ENCODE data around the gene SLC6A13.

SLC6A13 gene

GRCh38 chr12:286531-287300 is 24.1 kb upstream of the SLC6A13 start:
- no peak overlapping the region for H3K27ac ChIP-seq
- DNase-seq: no peak
- TF ChIP-seq, protein P1, sequence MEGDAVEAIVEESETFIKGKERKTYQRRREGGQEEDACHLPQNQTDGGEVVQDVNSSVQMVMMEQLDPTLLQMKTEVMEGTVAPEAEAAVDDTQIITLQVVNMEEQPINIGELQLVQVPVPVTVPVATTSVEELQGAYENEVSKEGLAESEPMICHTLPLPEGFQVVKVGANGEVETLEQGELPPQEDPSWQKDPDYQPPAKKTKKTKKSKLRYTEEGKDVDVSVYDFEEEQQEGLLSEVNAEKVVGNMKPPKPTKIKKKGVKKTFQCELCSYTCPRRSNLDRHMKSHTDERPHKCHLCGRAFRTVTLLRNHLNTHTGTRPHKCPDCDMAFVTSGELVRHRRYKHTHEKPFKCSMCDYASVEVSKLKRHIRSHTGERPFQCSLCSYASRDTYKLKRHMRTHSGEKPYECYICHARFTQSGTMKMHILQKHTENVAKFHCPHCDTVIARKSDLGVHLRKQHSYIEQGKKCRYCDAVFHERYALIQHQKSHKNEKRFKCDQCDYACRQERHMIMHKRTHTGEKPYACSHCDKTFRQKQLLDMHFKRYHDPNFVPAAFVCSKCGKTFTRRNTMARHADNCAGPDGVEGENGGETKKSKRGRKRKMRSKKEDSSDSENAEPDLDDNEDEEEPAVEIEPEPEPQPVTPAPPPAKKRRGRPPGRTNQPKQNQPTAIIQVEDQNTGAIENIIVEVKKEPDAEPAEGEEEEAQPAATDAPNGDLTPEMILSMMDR (IDR thresholded peaks at IDR 0.05; ENCODE audit: low read depth, low read length, missing control alignments): no peak
- H3K27me3 ChIP-seq (replicated peaks): no peaks in the 10 kb centered on the region
- H3K36me3 ChIP-seq (replicated peaks): peaks cover 17% of the 10 kb centered on the region
- in situ Hi-C loops (cut with HindIII; ENCODE audit: low pct_ligation_motif_present, low sequenced_read_pairs): no loop called here
- H3K4me3 ChIP-seq (ENCODE audit: low read depth, low read length): no peak overlapping the region

GRCh38 chr12:278046-278445 is 15.4 kb upstream of the SLC6A13 start:
- no peak for DNase-seq
- Histone ChIP-seq H3K4me3 (ENCODE audit: low read depth, low read length) (no peak overlapping the region), H3K36me3 (replicated peaks) (no peaks in the 10 kb centered on the region), H3K27me3 (replicated peaks) (no peaks in the 10 kb centered on the region), H3K27ac (no peak overlapping the region)
- in situ Hi-C loops (cut with HindIII; ENCODE audit: low pct_ligation_motif_present, low sequenced_read_pairs): no loop called here
- TF ChIP-seq, protein P1 (IDR thresholded peaks at IDR 0.05; ENCODE audit: low read depth, low read length, missing control alignments): no peak

DNA sequence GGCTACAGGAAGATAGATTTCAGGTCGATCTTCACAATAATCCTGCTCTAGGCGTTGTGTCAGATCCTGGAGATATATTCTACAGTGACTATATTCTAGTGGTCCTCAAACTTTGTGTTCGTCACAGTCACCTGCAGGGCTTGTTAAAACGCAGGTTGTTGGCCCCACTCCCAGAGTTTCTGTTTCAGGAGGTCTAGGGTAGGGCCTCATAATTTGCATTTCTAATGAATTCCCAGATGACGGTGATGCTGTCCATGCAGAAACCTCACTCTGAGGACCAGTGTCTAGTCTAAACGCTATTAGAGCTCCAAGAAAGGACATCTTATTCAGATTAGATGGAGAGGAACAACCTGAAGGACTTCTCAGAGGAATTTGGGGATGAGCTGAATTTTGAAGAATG is 13.2 kb upstream of the SLC6A13 start:
- Histone ChIP-seq H3K4me3 (ENCODE audit: low read depth, low read length) (no peak overlapping the region), H3K27me3 (replicated peaks) (no peaks in the 10 kb centered on the region), H3K36me3 (replicated peaks) (no peaks in the 10 kb centered on the region), H3K27ac (no peak overlapping the region)
- no peak for DNase-seq
- in situ Hi-C loops (cut with HindIII; ENCODE audit: low pct_ligation_motif_present, low sequenced_read_pairs): no loop called here
- TF ChIP-seq, protein P1 (IDR thresholded peaks at IDR 0.05; ENCODE audit: low read depth, low read length, missing control alignments): no peak

- Histone ChIP-seq H3K36me3 (replicated peaks) (no peaks in the 10 kb centered on the region), H3K27me3 (replicated peaks) (no peaks in the 10 kb centered on the region), H3K27ac (no peak overlapping the region), H3K4me3 (ENCODE audit: low read depth, low read length) (no peak overlapping the region)
- peak; percentile 20 for DNase-seq
- TF ChIP-seq, protein P1 (IDR thresholded peaks at IDR 0.05; ENCODE audit: low read depth, low read length, missing control alignments): no peak
- in situ Hi-C loops (cut with HindIII; ENCODE audit: low pct_ligation_motif_present, low sequenced_read_pairs): no loop called here
Measured at GRCh38 chr12:273382-273781, 10.7 kb upstream of the SLC6A13 start.

GRCh38 chr12:272942-273341 is 10.3 kb upstream of the SLC6A13 start:
- Histone ChIP-seq H3K27me3 (replicated peaks) (no peaks in the 10 kb centered on the region), H3K4me3 (ENCODE audit: low read depth, low read length) (no peak overlapping the region), H3K36me3 (replicated peaks) (no peaks in the 10 kb centered on the region), H3K27ac (no peak overlapping the region)
- in situ Hi-C loops (cut with HindIII; ENCODE audit: low pct_ligation_motif_present, low sequenced_read_pairs): no loop called here
- TF ChIP-seq, protein P1 (IDR thresholded peaks at IDR 0.05; ENCODE audit: low read depth, low read length, missing control alignments): no peak
- DNase-seq: peak; percentile 38

DNA sequence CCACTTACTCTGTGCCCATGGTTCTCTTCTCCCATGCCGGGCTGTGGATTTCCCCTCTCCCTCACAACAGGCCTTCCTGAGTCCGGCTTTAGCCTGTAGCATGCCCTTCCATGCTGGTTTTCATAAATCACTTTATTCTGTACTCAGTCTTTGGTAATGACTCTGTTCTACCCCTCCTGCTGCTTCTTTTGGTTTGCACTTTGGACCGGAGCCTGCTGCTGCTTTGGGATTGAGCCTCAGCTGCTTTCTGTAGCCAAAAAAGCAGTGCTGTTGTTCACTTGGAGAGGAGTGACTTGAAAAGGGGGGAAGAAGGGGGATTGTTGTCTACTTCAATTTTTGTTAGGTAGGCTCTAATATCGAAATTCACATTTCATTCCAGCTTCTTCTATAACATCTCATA is 8.5 kb upstream of the SLC6A13 start:
- in situ Hi-C loops (cut with HindIII; ENCODE audit: low pct_ligation_motif_present, low sequenced_read_pairs): no loop called here
- H3K27ac ChIP-seq: no peak overlapping the region
- no peak overlapping the region for H3K4me3 ChIP-seq (ENCODE audit: low read depth, low read length)
- DNase-seq: no peak
- no peaks in the 10 kb centered on the region for H3K27me3 ChIP-seq (replicated peaks)
- TF ChIP-seq, protein P1 (IDR thresholded peaks at IDR 0.05; ENCODE audit: low read depth, low read length, missing control alignments): no peak
- H3K36me3 ChIP-seq (replicated peaks): no peaks in the 10 kb centered on the region

Data from brain microvascular endothelial cell (primary cell).